GM18951 (cell line): ENCODE results near the gene KLHL29.

ENCODE experiments used
- POLR2A ChIP-seq: IDR thresholded peaks from 4 replicates; pipeline ENCODE4 v1.6.1; 2011; ENCODE audit warnings: mild to moderate bottlenecking; ENCODE audit not compliant: insufficient read length, insufficient read depth; ENCODE audit errors: extremely low read depth
- in situ Hi-C: fragments of 300-500 bp; cut with MboI; formaldehyde crosslinking; loops from one replicate; pipeline ENCODE4 v1.12.0; 2022; ENCODE audit warnings: low sequenced_read_pairs, mixed read lengths, inconsistent platforms; ENCODE audit not compliant: unreplicated experiment

KLHL29 gene

DNA sequence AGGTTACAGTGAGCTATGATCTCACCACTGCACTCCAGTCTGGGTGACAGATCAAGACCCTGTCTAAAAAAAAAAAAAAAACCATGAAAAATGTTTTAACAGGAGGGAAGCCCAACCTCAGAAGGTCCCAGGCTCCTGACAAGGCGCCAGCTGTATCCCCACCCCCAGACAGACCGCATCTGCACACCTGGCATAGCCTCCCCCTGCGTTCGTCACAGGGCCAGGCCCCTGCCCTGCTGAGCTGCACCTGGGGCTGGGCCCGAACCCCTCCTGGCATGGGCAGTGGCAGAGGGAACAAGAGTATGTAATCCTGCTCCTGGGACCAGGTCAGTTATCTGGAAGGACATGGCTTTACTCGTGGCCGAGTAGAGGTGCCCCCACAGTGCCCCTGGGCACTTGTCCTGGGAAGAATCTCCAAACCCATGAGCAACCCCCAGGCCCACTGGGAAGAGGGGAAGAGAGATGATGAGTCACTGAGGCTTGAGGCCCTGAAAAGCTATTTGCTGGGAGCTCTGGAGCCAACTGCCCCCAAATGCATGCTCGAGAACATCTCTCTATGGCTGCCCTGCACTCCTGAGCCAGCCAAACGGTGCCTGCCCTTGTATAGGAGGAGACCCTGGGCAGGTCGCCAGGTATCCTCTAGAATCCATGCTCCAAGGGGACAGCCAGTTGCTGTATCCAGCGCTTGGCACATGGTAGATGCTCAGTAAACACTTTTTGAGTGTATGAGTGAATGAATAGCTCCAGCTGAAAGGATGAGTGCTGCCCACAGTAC lies 276.5 kb downstream of the KLHL29 start:
- in situ Hi-C loops, result no loop called here
- no peak for TF ChIP-seq POLR2A

DNA sequence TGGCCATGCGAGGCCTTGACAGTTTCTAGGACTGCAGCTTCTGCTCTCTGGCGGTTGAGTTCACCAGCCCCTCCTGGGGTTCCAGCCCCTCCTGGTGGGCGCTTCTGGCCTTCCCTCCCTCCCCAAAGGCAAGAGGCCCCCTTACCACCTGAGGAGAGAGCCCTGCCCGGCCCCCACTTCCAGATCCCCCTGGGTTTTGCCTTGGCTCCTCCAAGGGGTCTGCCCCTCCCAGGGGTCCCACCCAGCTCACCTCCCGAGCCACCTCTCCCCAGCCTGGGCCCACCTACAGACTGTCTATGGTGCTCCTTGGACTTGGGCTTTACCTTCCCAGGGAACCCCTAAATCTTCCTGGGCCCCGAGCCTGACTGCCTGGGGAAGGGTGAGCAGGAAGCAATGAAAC lies 277.5 kb downstream of the KLHL29 start:
- no peak for TF ChIP-seq POLR2A
- in situ Hi-C loops, result no loop called here

DNA sequence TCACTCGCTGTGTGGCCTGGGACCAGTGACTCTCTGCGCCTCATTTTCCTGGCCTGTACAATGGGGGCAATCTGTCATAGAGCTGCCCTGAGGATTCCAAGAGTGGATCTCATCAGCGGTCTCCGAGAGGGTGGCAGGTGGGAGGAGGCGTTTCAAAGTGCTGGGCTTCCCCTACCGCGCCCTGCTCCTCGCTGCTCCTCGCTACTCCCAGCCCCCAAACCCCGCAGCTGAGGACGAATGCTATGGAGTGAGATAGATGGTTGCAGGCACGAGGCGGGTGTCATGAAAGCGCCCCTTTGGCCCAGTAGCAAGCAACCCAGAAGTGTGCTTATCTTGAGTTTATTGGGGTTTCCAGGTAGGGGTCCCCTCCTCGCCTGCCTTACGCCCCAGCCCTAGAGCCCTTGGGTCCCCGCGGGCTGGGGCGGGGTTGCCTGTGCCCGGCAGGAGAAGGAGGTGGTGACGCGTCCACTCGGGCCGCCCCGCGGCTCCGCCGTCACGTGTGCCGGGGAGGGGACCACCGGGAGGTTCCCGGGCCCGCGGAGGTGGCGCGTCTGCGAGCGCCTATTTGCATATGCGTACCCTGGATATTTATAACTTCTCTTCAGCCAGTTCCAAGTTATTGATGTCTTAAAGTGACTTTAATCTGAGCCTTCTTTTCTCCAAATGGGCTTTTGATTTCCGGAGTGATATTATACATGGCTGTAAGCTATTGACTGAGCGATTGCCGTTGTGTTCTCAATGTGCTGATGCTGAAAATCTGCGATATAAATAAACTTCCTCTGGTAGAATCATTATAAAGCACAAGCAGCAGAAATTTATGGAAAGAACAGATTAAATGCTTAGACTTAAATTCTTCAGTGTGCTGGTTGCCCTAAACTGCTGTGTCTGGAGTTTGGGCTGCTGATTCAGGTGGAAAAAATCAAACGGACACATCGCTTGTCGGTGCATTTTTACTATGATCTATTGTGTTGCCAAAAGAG lies 278.3 kb downstream of the KLHL29 start:
- in situ Hi-C loops, result no loop called here
- TF ChIP-seq POLR2A, result no peak

DNA sequence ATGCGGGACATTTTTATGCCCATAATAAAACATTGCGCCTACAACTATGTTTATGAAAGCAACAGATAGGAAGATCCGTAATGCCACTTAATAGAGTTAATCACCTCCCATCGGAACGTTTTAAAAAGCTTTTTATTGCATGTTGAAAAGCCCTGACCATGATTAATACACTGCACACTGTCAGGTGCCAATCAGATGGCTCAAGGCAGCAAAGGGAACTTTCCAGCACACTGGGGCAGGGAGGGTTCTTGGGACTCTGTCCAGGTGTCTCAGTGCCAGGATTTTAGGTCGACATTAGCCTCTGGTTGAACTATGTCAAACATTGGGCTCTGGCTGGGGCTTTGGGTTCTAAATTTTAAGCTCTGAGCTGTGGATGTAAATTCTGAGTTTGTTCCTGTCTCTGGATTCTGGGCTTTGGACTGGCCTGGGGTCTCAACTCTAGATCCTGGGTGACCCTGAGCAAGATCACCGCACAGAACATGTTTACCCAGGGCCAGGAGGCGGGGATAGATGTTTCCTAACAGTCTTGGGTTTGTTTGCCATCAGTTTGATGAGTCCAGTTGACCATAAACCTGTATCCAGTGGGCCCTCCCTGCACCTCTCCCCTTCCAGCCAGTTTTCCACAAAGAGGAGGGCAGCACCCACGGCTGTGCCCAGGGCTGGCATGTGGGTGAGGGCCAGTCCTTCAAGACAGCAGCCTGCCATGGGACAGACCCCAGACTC lies 279.2 kb downstream of the KLHL29 start:
- no peak for TF ChIP-seq POLR2A
- in situ Hi-C loops, result no loop called here

DNA sequence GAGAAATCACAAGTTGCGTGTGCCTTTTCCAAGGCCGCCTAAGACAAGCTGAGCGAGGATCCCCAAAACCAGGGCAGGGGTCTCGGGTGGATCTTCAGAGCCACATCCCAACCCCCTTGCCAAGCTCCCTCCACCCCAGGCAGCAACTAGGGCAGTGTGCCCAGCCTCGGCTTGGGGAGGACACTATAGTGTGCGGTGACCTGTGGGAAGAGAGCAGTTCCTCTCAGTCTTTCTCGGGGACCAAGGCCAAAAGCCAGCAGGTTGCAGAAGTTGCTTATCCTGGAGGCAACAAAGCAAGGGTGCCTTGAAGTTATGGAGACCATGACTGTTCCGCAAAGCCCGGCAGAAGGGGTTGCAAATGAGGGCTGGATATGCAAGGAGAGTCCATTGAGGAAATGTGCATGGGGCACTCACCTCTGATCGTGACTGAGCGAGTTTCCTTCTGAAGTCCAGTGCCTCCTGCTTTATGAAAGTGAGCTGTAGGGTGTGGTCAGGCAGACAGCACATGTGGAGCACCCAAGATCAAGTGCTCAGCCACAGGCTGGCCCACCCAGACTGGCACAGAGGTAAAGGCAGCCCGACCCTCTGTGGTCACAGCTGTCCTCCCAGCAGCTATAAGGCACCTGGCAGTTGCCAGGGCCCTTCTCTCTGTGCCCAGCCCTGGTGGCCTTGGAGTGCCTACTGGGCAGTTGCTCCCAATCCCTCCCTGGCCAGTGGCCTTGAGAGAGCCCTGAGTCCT lies 281.4 kb downstream of the KLHL29 start:
- in situ Hi-C loops, result no loop called here

DNA sequence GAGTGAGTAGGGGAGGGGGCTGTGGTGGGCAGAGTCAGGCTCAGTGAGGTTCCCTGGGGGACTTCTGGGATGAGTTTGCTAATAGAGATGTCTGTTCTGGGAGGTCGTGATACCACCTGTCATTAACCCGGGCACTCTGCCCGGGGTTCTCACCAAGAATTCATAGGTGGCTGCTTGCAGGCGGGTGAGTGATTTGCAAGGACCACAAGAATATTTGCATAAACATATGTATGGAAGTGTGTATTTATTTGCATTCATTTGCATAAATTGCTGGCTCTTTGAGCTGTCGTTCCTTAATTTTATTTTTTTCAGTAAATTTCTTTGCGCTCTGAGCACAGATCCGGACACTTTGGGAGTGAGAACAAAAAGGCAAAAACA lies 282.0 kb downstream of the KLHL29 start:
- TF ChIP-seq POLR2A, result no peak
- in situ Hi-C loops, result no loop called here

More for the DNA sequence above, 281.4 kb downstream of the KLHL29 start:
- no peak for TF ChIP-seq POLR2A

DNA sequence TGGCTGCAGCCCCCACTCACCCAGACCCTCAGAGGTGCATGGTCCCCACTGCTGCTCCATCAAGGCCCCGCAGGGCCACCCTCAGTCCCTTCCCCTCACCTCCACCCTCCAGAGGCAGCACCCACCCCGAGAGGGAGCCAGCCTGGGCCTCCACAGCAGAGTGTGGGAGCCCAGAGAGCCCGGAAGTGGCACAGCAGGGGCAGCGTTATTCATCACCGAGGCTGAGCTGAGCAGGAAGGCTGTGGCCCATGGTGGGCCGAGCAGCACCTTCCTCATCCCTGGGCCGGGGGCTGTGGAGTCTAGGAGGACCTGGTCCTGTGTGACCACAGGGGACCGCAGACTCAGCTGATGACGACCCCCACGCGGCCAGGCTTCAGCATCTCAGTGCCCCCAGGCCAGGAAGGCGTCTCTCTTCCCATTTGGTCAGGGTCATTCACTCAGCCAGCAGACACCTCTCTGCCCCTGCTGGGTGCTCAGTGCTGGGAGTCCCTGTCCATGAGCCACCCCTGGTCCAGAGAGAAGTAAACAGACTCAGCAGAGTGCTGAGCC lies 283.9 kb downstream of the KLHL29 start:
- TF ChIP-seq POLR2A, result no peak
- in situ Hi-C loops, result no loop called here

DNA sequence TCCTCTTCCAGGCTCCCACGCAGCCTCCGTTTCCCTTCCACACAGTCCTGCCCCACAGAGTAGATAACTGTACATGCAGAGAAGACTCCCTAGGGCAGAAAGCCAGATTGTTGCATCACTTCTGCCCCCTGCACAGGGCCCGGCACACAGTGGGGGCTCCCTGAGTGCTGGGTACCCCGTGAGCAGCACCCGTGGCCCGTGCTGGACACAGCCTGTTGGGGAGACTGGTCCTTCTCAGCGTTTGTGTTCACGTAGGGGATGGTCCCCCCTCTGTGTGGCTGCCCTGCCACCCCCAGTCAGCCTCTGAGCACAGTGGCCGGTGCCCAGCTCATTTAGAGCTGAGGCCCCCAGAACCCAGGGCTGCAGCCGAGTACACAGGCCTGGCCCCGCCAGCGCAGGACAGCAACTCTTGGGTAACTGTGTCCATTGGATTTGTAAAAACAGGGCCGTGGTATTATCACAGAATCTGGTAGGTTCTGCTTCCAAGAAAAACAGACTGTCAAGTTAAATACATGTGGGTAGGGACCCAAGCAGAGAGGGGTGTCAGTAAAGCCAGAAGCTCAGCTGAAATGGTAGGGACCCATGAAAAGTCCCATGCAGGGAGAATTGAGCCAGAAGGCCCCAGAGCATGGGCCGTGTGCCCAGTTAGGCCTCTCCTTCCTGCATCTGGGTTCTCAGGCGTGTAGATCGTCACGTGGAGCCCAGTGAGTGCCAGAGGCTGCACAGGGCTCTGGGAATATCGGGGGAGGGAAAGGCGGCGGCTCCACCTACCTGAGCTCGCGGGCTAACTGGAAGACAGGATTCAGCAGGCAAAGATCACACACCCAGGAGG lies 284.6 kb downstream of the KLHL29 start:
- TF ChIP-seq POLR2A, result no peak
- in situ Hi-C loops, result no loop called here

DNA sequence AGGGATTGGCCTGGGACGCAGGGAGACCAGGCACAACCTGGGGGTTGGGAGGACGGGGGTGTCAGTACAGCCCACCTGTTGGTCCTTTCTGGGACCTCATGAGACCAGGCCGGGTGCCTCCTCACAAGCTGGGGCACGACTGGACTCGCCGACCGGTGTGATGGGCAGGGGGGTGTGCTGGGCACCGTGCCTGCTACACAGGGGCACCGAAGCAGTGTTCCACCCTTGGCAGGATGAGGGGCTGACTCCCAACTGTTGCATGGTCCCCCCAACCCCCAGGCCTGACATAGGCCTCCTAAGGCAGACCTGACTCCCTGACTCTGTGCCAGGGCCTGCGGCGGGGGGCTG lies 285.2 kb downstream of the KLHL29 start:
- in situ Hi-C loops, result no loop called here
- TF ChIP-seq POLR2A, result no peak

DNA sequence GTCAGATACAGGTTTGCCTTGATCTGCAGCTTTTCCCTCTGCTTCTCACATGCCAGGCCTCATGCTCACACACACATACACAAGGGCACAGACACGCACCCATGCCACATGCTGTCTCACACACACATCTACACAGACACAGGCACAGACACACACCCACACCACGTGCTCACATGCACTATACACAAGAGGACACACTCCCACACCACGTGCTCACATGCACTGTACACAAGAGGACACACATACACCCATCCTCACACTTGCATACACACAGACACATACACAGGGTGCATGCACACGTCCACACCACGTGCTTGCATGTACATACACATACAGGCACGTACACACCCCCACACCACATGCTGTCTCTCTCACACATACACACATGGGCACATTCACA lies 288.1 kb downstream of the KLHL29 start:
- TF ChIP-seq POLR2A, result no peak

DNA sequence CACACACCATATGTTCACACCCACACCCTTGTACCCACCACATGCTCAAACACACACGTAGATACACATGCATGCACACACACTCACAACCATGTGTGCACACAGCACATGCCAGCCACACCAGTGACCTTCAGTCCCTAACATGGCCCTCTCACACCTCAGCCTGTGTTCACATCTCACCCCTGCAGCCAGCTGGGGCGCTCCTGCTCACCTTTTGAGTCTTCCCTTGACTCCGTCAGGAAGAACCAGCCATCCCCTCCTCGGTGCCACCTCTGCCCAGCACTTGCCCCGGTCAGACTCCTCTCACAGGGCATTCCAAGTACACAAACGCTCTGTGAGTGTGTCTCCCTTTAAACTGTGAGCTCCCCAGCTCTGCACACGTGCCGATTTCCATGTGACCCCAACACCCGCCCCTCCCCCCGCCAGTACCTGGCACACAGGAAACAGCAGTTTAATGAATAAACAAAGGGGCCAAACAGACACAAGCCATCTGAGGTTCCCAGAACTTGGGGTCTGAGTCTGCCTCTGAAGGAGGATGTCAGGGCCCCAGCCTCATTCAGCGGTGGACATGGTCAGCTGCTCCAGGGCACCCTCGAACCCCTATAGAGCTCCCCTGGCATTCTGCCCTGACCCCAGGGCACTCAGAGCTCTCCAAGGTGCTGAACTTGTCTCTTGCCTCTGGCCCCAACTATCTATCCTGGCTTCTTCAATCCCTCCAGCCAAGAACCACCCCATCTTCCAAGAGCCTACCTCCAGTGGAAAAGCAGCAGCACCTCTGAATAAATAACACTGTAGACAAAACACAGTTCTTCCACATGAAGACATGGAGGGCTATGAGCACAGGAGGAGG lies 289.1 kb downstream of the KLHL29 start:
- no peak for TF ChIP-seq POLR2A
- in situ Hi-C loops, result no loop called here

More for the DNA sequence above, 288.1 kb downstream of the KLHL29 start:
- in situ Hi-C loops, result no loop called here
